Measurements from ENCODE around the gene BMPR1A. TPM values are rescaled to one million over a fixed set of nuclear protein-coding genes. Genes with fewer than 3 reads are reported as not detected.

BMPR1A gene
- total and polyA plus RNA-seq, 2 of the 13 experiments (the other 11 are each of a cell fraction or from before 2014, with no cell fraction given) = 17.8 to 44.2 TPM

DNA sequence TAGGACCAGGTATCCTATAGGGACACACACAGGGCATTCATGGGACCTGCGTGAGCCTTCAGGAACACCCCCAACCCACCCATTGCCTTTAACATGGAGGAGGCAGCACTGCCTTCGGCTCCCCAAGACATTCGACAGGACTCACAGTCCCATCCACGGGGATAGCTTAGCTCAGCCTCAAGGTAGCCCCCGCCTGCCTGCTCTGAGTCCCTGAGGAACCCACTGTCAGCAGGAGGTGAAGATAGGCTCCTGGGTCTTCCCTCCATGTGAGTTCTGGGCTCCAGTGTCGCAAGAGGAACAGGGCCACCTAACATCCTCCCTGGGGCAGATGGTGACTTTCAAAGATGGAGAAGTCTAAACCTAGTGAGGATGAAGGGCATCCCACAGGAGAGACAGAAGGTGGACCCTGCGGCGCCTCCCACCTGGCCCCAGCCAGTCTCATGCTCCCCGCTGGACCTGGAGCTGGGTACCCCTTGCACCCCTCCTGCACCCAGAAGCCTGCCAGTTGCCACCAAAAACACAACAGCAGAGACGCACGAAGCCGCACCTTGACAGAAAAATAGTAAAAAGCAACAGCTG is 207.0 kb downstream of the BMPR1A start (continued):
- TF ChIP-seq, protein P1, sequence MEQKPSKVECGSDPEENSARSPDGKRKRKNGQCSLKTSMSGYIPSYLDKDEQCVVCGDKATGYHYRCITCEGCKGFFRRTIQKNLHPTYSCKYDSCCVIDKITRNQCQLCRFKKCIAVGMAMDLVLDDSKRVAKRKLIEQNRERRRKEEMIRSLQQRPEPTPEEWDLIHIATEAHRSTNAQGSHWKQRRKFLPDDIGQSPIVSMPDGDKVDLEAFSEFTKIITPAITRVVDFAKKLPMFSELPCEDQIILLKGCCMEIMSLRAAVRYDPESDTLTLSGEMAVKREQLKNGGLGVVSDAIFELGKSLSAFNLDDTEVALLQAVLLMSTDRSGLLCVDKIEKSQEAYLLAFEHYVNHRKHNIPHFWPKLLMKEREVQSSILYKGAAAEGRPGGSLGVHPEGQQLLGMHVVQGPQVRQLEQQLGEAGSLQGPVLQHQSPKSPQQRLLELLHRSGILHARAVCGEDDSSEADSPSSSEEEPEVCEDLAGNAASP (CRISPR knock-in tag; IDR thresholded peaks at IDR 0.05; ENCODE audit: borderline replicate concordance) = no peak

DNA sequence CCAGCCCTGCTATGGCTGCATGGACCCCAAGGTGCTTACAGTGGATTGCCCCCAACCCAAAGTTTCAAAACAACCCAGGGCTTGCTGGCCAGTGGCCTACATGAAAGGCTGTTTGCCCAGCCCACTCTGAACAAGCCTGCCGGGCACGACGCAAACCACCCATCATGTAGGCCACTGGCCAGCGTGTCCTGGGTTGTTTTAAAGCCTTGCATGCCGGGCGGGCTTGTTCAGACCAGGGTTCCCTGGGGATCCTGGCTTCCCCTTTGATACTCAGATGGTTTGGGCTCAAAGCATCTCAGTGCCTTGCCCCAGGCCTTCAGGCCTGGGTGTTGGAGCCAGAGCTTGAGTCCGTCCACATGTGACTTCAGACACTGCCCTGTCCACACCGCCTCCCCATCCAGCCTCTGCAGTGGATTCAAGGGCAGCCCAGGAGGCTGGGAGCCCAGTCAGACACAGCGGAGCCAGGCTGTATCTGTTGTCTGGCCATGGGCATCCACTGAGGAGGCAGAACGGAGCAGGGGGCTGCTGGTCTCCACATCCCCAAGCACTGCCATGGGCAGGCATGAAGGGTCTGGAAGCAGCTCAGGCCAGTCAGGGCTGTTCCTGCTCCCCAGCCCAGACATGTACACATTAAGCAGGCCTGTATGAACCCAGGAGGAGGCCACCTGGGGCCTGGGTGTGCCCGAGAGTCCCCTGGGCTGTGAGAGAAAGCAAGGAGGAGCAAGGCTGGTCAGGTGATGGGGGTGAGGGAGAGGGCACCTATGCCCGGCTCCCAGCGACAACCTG is 207.8 kb downstream of the BMPR1A start:
- FAIRE-seq (no peak), DNase-seq (ENCODE audit: low spot score) (no peak), ATAC-seq (no peak)
- H3K79me2 ChIP-seq (ENCODE audit: insufficient read depth, low read length) = no peaks in the 10 kb centered on the region
- no peaks in the 10 kb centered on the region for H3K36me3 ChIP-seq (replicated peaks in 1 of 2; ENCODE audit: control insufficient read depth in 1 of 2, insufficient read depth in 2 of 2, low read length in 2 of 2)
- no peak overlapping the region for H2AFZ ChIP-seq (ENCODE audit: low read length)
- H3K9ac ChIP-seq (ENCODE audit: insufficient read depth, low read depth, low read length) = no peak overlapping the region
- H3K4me2 ChIP-seq (ENCODE audit: low read depth, low read length) = no peak overlapping the region
- H3K4me3 ChIP-seq (replicated peaks in 1 of 3; ENCODE audit: insufficient read depth in 1 of 3, low read depth in 2 of 3, low read length in 3 of 3) = no peak overlapping the region; a peak in 1 of 6 replicates
- no peak overlapping the region for H3K27ac ChIP-seq (ENCODE audit: extremely low read length, insufficient read depth, low read length)
- peaks cover 49% of the 10 kb centered on the region for H3K4me1 ChIP-seq (ENCODE audit: insufficient read depth, low read length)
- no TSS peak for BruUV-seq (replicated peaks)
- POLR2A ChIA-PET = no interaction called here
- in situ Hi-C loops (cut with HindIII; ENCODE audit: extremely low pct_ligation_motif_present, low pct_unique_long_range_greater_than_20kb) = no loop called here
- intact Hi-C loops (cut with micrococcal nuclease; ENCODE audit: unreplicated experiment) = no loop called here
- H4K20me1 ChIP-seq (ENCODE audit: insufficient read depth, low read length) = no peaks in the 10 kb centered on the region
- WGBS (ENCODE audit: low lambda C conversion rate) = no CpG with 5 or more reads among the region's 13 CpGs
- H3K9me3 ChIP-seq (ENCODE audit: low read length) = no peaks in the 10 kb centered on the region
- H3K27me3 ChIP-seq (ENCODE audit: control insufficient read depth in 1 of 2, insufficient read depth in 2 of 2, low read length in 2 of 2) = peaks cover 6 to 59% of the 10 kb centered on the region in 2 experiments; a peak in 4 of 5 replicates
- CTCF ChIA-PET (ENCODE audit: low intra/inter-chr PET ratio, low total read pairs) = no interaction called here
- TF ChIP-seq STAG1 (CRISPR knock-in tag; IDR thresholded peaks at IDR 0.05) (no peak), ZNF614 (CRISPR knock-in tag; IDR thresholded peaks at IDR 0.05; ENCODE audit: borderline replicate concordance) (no peak), MXD4 (CRISPR knock-in tag; IDR thresholded peaks at IDR 0.05) (no peak), ZNF703 (CRISPR knock-in tag; IDR thresholded peaks at IDR 0.05; ENCODE audit: borderline replicate concordance) (no peak), ZNF232 (CRISPR knock-in tag; IDR thresholded peaks at IDR 0.05; ENCODE audit: borderline replicate concordance) (no peak), ZNF564 (CRISPR knock-in tag; IDR thresholded peaks at IDR 0.05) (no peak), SMC3 (IDR thresholded peaks at IDR 0.05; ENCODE audit: low read length) (no peak), PRMT3 (CRISPR knock-in tag; IDR thresholded peaks at IDR 0.05; ENCODE audit: borderline replicate concordance, low read depth) (no peak), RNF2 (conservative IDR thresholded peaks at IDR 0.05; ENCODE audit: low read depth) (no peak), IKZF1 (IDR thresholded peaks at IDR 0.05) (no peak)
- TF ChIP-seq, protein P2, sequence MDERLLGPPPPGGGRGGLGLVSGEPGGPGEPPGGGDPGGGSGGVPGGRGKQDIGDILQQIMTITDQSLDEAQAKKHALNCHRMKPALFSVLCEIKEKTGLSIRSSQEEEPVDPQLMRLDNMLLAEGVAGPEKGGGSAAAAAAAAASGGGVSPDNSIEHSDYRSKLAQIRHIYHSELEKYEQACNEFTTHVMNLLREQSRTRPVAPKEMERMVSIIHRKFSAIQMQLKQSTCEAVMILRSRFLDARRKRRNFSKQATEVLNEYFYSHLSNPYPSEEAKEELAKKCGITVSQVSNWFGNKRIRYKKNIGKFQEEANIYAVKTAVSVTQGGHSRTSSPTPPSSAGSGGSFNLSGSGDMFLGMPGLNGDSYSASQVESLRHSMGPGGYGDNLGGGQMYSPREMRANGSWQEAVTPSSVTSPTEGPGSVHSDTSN (CRISPR knock-in tag; IDR thresholded peaks at IDR 0.05) = no peak
- TF ChIP-seq, protein P3, sequence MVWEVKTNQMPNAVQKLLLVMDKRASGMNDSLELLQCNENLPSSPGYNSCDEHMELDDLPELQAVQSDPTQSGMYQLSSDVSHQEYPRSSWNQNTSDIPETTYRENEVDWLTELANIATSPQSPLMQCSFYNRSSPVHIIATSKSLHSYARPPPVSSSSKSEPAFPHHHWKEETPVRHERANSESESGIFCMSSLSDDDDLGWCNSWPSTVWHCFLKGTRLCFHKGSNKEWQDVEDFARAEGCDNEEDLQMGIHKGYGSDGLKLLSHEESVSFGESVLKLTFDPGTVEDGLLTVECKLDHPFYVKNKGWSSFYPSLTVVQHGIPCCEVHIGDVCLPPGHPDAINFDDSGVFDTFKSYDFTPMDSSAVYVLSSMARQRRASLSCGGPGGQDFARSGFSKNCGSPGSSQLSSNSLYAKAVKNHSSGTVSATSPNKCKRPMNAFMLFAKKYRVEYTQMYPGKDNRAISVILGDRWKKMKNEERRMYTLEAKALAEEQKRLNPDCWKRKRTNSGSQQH (CRISPR knock-in tag; IDR thresholded peaks at IDR 0.05; ENCODE audit: low read depth) = no peak
- TF ChIP-seq, protein P4, sequence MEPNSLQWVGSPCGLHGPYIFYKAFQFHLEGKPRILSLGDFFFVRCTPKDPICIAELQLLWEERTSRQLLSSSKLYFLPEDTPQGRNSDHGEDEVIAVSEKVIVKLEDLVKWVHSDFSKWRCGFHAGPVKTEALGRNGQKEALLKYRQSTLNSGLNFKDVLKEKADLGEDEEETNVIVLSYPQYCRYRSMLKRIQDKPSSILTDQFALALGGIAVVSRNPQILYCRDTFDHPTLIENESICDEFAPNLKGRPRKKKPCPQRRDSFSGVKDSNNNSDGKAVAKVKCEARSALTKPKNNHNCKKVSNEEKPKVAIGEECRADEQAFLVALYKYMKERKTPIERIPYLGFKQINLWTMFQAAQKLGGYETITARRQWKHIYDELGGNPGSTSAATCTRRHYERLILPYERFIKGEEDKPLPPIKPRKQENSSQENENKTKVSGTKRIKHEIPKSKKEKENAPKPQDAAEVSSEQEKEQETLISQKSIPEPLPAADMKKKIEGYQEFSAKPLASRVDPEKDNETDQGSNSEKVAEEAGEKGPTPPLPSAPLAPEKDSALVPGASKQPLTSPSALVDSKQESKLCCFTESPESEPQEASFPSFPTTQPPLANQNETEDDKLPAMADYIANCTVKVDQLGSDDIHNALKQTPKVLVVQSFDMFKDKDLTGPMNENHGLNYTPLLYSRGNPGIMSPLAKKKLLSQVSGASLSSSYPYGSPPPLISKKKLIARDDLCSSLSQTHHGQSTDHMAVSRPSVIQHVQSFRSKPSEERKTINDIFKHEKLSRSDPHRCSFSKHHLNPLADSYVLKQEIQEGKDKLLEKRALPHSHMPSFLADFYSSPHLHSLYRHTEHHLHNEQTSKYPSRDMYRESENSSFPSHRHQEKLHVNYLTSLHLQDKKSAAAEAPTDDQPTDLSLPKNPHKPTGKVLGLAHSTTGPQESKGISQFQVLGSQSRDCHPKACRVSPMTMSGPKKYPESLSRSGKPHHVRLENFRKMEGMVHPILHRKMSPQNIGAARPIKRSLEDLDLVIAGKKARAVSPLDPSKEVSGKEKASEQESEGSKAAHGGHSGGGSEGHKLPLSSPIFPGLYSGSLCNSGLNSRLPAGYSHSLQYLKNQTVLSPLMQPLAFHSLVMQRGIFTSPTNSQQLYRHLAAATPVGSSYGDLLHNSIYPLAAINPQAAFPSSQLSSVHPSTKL (CRISPR knock-in tag; IDR thresholded peaks at IDR 0.05) = no peak

All from HepG2 (cell line).